Gastrocnemius medialis (tissue), 4 donors: ENCODE data around the gene CCDC182. TPM values are rescaled to one million over a fixed set of nuclear protein-coding genes. Genes with fewer than 3 reads are reported as not detected.

Experiments
- ATAC-seq, 2 donors: fragments of 150-250 bp; one replicate each; pipeline ENCODE4 v1.9.1; 2016
- DNase-seq, 2 donors: peaks; one replicate each; pipeline ENCODE4 v3.0.0-alpha.2; 2019
- H3K27ac ChIP-seq, 4 donors: fragments of 200-600 bp; sonication (generic); 1 replicate in 1 of 4; 2 replicates in 3 of 4; pipeline ENCODE4 v1.5.1; 2016 to 2018; ENCODE audit warnings: mild to moderate bottlenecking in 2 of 4, moderate library complexity in 1 of 4
- H3K27me3 ChIP-seq, 3 donors: fragments of 200-600 bp; sonication (generic) in 2 of 3; 1 replicate in 1 of 3; 2 replicates in 2 of 3; pipeline versions ENCODE4 v1.5.1 to v1.6.0; 2016 to 2019; ENCODE audit warnings: mild to moderate bottlenecking in 1 of 3, moderate library complexity in 1 of 3
- H3K36me3 ChIP-seq, 2 donors: fragments of 200-600 bp; sonication (generic) in 1 of 2; one replicate each; pipeline ENCODE4 v1.5.1; 2017 to 2018
- H3K4me1 ChIP-seq, 2 donors: fragments of 200-600 bp; sonication (generic) in 1 of 2; one replicate each; pipeline ENCODE4 v1.5.1; 2016 to 2017; ENCODE audit warnings: mild to moderate bottlenecking in 2 of 2
- H3K4me3 ChIP-seq, 4 donors: fragments of 200-600 bp; sonication (generic) in 3 of 4; 1 replicate in 1 of 4; 2 replicates in 3 of 4; pipeline ENCODE4 v1.5.1; 2016 to 2019; ENCODE audit warnings: mild to moderate bottlenecking in 2 of 4
- H3K9me3 ChIP-seq, 3 donors: fragments of 200-600 bp; sonication (generic) in 2 of 3; 1 replicate in 1 of 3; 2 replicates in 2 of 3; pipeline ENCODE4 v1.5.1; 2016 to 2019
- POLR2A ChIP-seq, 2 donors: fragments of 450-650 bp; IDR thresholded peaks; one replicate each; pipeline ENCODE4 v1.6.1; 2017; ENCODE audit warnings: antibody characterized with exemption in 2 of 2, mild to moderate bottlenecking in 2 of 2, moderate library complexity in 2 of 2
- in situ Hi-C, 4 donors: fragments of 200-750 bp; cut with MboI; loops; one replicate each; pipeline versions ENCODE4 v1.15.0 to v1.8.0; 2017; ENCODE audit warnings: low sequenced_read_pairs in 4 of 4
- intact Hi-C: fragments of 100-400 bp; cut with DNase I; formaldehyde crosslinking; loops from one replicate; pipeline ENCODE4 v1.15.1; 2023; ENCODE audit warnings: low total_unique reads
- total RNA-seq, 4 donors: library from RNA; depleted of rRNA; stranded (reverse); fragments of >200 nt; gene quantifications; one replicate each; pipeline versions ENCODE4 v1.1.0 to v1.2.3, GENCODE V29; 2016
- TF ChIP-seq, protein P1 (sequence below), 5 experiments: fragments of 450-650 bp in 3 of 5; fragments of 200-600 bp in 2 of 5; sonication (generic) in 2 of 5; IDR thresholded peaks in 4 of 5; conservative IDR thresholded peaks in 1 of 5; 1 replicate in 4 of 5; 2 replicates in 1 of 5; pipeline ENCODE4 v1.5.1; 2016 to 2019; ENCODE audit warnings: antibody characterized with exemption in 5 of 5, mild to moderate bottlenecking in 3 of 5, moderate library complexity in 3 of 5

Gene CCDC182
- total RNA-seq, 4 donors from 2014 or later: not detected

- no peak for ATAC-seq
- in situ Hi-C loops: no loop called here
- DNase-seq: no peak
- Histone ChIP-seq H3K27me3 (no peaks in the 10 kb centered on the region), H3K36me3 (no peaks in the 10 kb centered on the region), H3K27ac (no peak overlapping the region), H3K4me3 (no peak overlapping the region), H3K4me1 (no peaks in the 10 kb centered on the region), H3K9me3 (no peaks in the 10 kb centered on the region)
- TF ChIP-seq, protein P1, sequence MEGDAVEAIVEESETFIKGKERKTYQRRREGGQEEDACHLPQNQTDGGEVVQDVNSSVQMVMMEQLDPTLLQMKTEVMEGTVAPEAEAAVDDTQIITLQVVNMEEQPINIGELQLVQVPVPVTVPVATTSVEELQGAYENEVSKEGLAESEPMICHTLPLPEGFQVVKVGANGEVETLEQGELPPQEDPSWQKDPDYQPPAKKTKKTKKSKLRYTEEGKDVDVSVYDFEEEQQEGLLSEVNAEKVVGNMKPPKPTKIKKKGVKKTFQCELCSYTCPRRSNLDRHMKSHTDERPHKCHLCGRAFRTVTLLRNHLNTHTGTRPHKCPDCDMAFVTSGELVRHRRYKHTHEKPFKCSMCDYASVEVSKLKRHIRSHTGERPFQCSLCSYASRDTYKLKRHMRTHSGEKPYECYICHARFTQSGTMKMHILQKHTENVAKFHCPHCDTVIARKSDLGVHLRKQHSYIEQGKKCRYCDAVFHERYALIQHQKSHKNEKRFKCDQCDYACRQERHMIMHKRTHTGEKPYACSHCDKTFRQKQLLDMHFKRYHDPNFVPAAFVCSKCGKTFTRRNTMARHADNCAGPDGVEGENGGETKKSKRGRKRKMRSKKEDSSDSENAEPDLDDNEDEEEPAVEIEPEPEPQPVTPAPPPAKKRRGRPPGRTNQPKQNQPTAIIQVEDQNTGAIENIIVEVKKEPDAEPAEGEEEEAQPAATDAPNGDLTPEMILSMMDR (IDR thresholded peaks at IDR 0.05 in 4 of 5, conservative IDR thresholded peaks at IDR 0.05 in 1 of 5): no peak
- no peak for TF ChIP-seq POLR2A (IDR thresholded peaks at IDR 0.05)
- intact Hi-C loops: no loop called here
These were observed 45.3 kb downstream of the CCDC182 start for GRCh38 chr17:57699751-57700219.

DNA sequence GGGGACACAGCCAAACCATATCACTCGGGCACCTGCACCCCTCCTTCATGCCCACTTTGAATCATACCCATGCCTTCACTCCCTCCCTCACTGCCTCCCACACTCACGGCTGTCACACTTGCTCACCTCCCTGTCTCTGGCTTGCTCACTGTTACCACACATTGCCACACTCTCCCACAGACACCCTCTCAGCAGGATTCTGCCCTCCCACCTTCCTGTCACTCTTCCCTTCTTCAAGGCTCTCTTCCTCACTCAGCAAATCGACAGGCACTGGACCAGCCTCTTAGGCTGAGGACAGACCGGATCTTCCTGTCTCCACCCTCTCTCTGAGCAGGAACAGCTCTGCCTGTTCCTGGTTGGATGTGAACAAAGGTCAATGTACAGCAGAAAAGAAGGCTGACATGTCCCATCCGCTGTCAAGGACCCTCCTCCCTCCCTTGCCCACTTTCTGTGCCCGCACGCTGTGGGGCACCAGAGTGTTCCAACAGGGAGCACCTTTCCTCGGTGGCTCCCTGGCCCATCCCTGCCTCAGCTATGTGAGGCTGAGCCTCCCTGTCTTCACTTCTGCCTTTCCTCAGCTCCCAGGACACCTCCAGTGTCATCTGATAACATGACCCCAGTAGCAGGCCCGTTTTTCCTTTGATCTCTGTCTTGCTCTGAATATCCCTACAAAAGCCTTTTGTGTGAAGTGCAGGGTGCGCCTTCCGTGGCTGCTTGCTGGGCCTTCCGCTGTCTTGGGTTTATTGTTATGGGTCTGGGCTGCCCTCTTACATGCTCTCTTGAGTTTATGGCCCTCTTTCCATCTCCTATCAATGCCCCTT lies 47.0 kb downstream of the CCDC182 start:
- no peaks in the 10 kb centered on the region for H3K36me3 ChIP-seq
- ATAC-seq: no peak
- H3K9me3 ChIP-seq: no peaks in the 10 kb centered on the region
- H3K27ac ChIP-seq: no peak overlapping the region
- in situ Hi-C loops: no loop called here
- TF ChIP-seq, protein P1 (IDR thresholded peaks at IDR 0.05 in 4 of 5, conservative IDR thresholded peaks at IDR 0.05 in 1 of 5): no peak
- TF ChIP-seq POLR2A (IDR thresholded peaks at IDR 0.05): no peak
- no peaks in the 10 kb centered on the region for H3K4me1 ChIP-seq
- intact Hi-C loops: no loop called here
- H3K4me3 ChIP-seq: no peak overlapping the region
- H3K27me3 ChIP-seq: no peaks in the 10 kb centered on the region
- no peak for DNase-seq

GRCh38 chr17:57697197-57697596 lies 47.9 kb downstream of the CCDC182 start:
- Histone ChIP-seq H3K4me3 (no peak overlapping the region), H3K4me1 (no peaks in the 10 kb centered on the region), H3K27me3 (no peaks in the 10 kb centered on the region), H3K9me3 (no peaks in the 10 kb centered on the region), H3K27ac (no peak overlapping the region), H3K36me3 (no peaks in the 10 kb centered on the region)
- ATAC-seq: no peak
- intact Hi-C loops: no loop called here
- TF ChIP-seq, protein P1 (IDR thresholded peaks at IDR 0.05 in 4 of 5, conservative IDR thresholded peaks at IDR 0.05 in 1 of 5): no peak
- TF ChIP-seq POLR2A (IDR thresholded peaks at IDR 0.05): no peak
- no peak for DNase-seq
- in situ Hi-C loops: no loop called here

- in situ Hi-C loops: no loop called here
- intact Hi-C loops: no loop called here
- H3K27me3 ChIP-seq: no peaks in the 10 kb centered on the region
- no peaks in the 10 kb centered on the region for H3K36me3 ChIP-seq
- ATAC-seq (no peak), DNase-seq (no peak)
- no peak overlapping the region for H3K27ac ChIP-seq
- H3K4me1 ChIP-seq: no peaks in the 10 kb centered on the region
- TF ChIP-seq POLR2A (IDR thresholded peaks at IDR 0.05): no peak
- TF ChIP-seq, protein P1 (IDR thresholded peaks at IDR 0.05 in 4 of 5, conservative IDR thresholded peaks at IDR 0.05 in 1 of 5): no peak
- no peak overlapping the region for H3K4me3 ChIP-seq
- no peaks in the 10 kb centered on the region for H3K9me3 ChIP-seq
These were observed 49.0 kb downstream of the CCDC182 start for GRCh38 chr17:57696050-57696449.

Other genes starting within 250 kb of the CCDC182 start
- 10 to 100 TPM; 24.3 to 47.2 (median 35.5) TPM for gene MRPS23, start 104.7 kb upstream of the CCDC182 start, total RNA-seq
- 10 to 100 TPM; 31.2 to 43.9 (median 34.3) TPM for gene CUEDC1, start 210.1 kb upstream of the CCDC182 start, total RNA-seq
- gene VEZF1, start 243.0 kb upstream of the CCDC182 start, total RNA-seq: 100 to 1,000 TPM in 3 of 4 donors, 10 to 100 TPM in 1; 99.9 to 137 (median 106) TPM